GM04504 (cell line): ENCODE measurements around the gene C2orf72.
"Not testable (repeated sequence)": the region's sequence is repeated elsewhere in the genome, so short reads cannot be mapped to it uniquely, and the experiment has no call there.

Experiments
- DNase-seq: peaks from one replicate; pipeline ENCODE4 v3.0.0-alpha.2; 2012; ENCODE audit warnings: low read depth

C2orf72 gene

GRCh38 chr2:231037202-231037730 lies at the start of gene C2orf72:
C2orf72 (plus strand) TSS chr2:231037523; CDS start chr2:231037566, 43 bp downstream.
- DNase-seq, result no peak

- DNase-seq, result no peak
These were observed 47.6 kb upstream of the C2orf72 start for GRCh38 chr2:230989731-230990130.

- no peak for DNase-seq
These were observed 47.0 kb upstream of the C2orf72 start for GRCh38 chr2:230990131-230990898.

DNA sequence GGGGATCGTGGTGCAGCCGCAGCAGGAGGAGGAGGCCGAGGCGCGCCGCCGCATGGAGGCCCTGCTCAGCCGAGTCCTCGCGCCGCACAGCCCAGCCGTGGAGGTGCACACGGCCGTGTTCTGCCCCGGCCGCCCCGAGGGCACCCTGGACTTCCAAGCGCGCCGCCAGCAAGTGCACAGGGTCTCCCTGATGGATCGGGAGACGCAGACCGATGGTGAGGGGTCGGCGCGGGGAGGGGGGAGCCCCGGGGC lies 46.5 kb upstream of the C2orf72 start:
- no peak for DNase-seq

GRCh38 chr2:230991598-230991997 lies 45.7 kb upstream of the C2orf72 start:
- no peak for DNase-seq

GRCh38 chr2:230995821-230996220 lies 41.5 kb upstream of the C2orf72 start, which contains the start of gene SPATA3:
SPATA3 (plus strand) TSS chr2:230996121; CDS start chr2:230996234, 113 bp downstream.
- no peak for DNase-seq

DNA sequence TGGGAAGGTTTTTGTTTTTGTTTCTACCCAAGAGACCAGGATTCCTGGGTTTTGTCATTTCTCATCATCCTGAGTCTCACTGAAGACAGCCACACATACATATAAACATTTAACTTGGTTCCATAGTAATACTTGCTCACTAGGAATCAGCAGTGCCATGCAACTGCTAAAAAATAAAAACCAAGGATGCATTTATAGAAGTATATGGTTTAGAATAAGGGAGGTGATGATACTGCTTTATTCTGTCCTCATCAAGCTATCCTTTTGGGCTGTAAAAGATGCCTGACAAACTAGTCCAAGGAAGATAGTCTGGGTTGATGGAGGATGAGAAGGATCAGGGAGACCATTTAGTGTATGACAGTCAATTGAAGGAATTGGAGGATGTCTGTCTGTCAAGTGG lies 40.7 kb upstream of the C2orf72 start:
- DNase-seq, result no peak

- no peak for DNase-seq
These were observed 38.4 kb upstream of the C2orf72 start for GRCh38 chr2:230998882-230999281.

- no peak for DNase-seq
These were observed 37.8 kb upstream of the C2orf72 start for GRCh38 chr2:230999477-230999876.

DNA sequence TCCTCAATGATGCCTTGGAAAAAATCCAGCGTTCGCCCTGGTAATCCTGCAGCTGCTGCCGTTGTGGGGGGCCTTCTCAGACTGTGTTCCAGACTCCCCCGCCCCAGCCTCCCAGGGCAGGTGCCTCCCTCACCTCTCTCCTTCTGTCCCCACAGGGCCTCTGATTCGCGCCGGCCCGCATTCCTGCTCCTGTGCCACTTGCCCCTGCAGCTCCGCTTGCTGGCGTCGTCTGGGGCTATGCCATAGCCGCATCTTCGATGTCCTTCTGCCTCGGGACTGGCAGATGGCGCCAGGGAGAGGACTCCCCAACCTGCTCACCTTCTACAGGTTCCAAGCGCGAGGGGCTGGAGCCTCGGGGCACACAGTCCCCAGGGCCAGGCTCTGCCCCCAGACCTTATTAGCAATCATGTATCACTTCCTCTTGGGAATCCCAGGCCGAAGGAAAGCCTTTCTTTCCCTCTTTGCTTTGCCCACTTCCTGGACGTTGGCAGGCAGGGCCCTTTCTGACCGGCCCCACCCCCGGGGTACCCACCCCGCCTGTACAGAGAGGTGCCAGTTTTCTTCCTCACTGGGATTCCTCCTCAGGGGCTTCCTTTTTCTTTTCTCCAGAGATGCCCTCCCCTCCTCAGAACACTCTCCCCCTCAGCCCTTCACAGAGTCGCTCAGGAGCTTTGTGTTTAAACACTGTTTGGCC lies 37.0 kb upstream of the C2orf72 start:
- DNase-seq, result no peak

DNA sequence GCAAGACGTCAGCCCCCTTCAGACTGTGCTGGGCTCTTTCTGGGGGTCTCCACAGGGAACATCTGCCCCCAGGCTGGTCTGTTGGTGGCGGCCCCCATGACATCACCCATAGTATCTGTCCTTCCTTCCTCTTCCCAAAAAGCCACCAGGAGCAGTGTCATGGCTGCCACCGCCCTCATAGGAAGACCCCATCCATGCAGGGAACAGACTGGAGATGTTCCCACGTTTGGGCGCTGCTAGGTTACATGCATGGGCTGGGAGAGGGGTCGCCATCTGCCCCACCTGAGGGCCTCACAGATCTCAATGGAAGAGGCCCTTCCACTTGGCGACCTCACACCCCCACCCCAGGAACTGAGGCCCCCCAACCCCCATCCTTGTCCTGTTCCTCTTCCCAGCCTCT lies 36.3 kb upstream of the C2orf72 start:
- DNase-seq, result no peak

DNA sequence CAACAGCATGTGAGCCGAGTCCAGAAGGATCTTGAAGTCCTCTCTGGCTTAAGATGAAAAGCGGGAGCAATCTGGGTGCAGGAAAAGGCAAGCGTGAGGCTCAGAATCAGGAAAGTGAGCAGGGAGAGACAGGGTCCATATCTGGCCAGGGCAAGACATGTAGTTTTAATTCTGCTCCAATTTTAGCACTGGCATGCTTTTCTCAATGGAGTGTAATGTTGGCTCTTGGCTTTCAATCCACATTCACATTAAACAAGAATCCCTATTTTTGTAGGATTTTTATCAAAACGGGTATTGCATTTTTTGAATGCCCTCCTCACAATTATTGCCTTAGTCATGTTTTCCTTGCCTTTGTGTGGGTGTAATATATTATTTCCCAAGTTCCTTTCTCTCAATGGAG lies 35.4 kb upstream of the C2orf72 start:
- no peak for DNase-seq

DNA sequence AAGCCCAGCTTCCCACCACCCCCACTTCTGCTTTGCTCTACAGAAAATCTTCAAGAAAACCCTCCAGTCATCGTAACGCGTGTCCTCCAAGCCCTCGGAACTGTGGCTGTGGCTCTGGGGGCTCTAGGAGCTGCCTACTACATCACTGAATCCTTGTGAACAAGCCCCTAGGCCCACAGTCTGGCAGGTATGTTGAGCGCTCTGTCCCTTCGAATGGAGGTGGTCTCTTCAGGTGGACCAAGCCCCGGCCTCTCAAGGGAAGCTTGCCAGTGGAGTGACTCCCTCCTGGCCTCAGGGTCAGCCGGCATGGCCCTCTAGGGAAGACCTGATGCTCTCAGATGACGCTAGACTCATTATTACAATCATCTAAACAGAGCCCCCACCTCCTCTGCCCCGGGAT lies 34.7 kb upstream of the C2orf72 start:
- DNase-seq, result no peak

DNA sequence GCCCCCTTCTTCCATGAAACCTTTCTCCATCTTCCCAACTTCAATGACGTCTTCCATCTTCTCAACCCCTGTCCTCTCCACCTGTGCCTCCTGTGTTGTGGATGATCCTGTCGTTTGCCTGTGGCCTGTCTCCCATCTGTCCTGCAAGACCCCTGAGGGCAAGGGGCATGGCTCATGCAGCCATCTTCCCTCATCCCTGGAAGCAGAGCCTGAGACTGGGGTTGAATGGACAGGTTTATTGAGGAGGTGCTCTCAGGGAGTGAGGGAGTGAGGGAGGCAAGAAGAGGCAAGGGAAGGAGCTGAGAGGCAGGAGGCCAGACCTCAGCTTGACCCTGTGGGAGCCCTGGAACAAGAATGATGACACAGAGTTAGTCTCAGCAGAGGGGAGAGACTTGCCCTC lies 34.1 kb upstream of the C2orf72 start:
- no peak for DNase-seq

DNA sequence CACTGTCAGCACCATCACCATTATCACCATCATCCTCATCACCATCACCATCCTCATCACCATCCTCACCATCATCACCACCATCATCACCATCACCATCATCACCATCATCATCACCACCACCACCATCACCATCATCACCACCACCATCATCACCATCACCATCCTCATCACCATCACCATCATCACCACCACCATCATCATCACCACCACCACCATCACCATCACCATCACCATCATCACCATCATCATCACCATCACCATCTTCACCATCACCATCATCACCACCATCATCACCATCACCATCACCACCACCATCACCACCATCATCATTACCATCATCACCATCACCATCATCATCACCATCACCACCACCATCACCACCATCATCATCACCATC lies 32.4 kb upstream of the C2orf72 start:
- not testable (repeated sequence) for DNase-seq

GRCh38 chr2:231007286-231008098 lies 29.8 kb upstream of the C2orf72 start:
- DNase-seq, result no peak

GRCh38 chr2:231008131-231008530 lies 29.2 kb upstream of the C2orf72 start:
- DNase-seq, result no peak

- no peak for DNase-seq
These were observed 27.9 kb upstream of the C2orf72 start for GRCh38 chr2:231009236-231009919.

DNA sequence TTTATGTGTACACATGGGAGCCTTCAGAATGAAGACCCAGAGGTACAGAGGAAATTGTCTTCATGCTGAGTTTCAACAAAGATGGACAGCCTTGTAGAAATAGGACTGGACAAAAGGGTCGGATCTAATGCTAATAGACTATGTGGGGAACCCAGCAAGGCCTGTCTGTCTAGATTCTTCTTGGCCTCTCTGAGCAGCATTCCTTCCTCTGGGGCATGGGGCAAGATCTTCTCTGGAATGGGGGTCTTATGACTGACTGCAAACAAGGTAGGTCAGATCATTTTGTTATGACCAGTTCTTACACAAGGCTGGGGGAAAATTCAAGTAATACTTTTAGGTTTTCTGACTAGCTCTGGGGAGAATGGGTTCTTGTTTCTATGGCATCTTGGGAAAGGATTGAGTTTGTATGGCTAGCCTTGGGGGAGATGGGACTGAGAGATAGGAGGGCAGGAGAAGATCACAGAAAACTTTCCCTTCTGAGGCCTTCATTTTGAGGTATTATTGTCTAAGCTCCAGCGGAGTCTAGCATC lies 27.1 kb upstream of the C2orf72 start:
- DNase-seq, result no peak

GRCh38 chr2:231011526-231011925 lies 25.8 kb upstream of the C2orf72 start:
- DNase-seq, result no peak

- no peak for DNase-seq
These were observed 24.9 kb upstream of the C2orf72 start for GRCh38 chr2:231012463-231012862.

- DNase-seq, result no peak
These were observed 23.5 kb upstream of the C2orf72 start for GRCh38 chr2:231013820-231014219.
